SK-N-SH treated with all-trans-retinoic acid at 6 μM for 48 hours (cell line): ENCODE results near the gene LBX1.

Source experiments
- ZC3H10 ChIP-seq: fragments of 250-450 bp; sonication (Bioruptor Pico); IDR thresholded peaks from 2 replicates; pipeline ENCODE4 v1.5.1; 2021; ENCODE audit warnings: mild to moderate bottlenecking, moderate library complexity
- ZNF565 ChIP-seq: fragments of 450-650 bp; formaldehyde crosslinking; conservative IDR thresholded peaks from 2 replicates; pipeline ENCODE4 v1.5.0; 2020; ENCODE audit warnings: low read depth, mild to moderate bottlenecking, moderate library complexity

GRCh38 chr10:101262147-101262546 lies 32.9 kb upstream of the LBX1 start:
- TF ChIP-seq ZC3H10 (CRISPR knock-in tag) (no peak), ZNF565 (CRISPR knock-in tag) (no peak)
